K562 (cell line): ENCODE data around the gene RNF19B. TPM values are rescaled to one million over a fixed set of nuclear protein-coding genes. Genes with fewer than 3 reads are reported as not detected.

Experiments used
- ATAC-seq: fragments of 200-7000 bp; cut with Tn5 transposase; 3 replicates; pipeline ENCODE4 v1.9.1; 2020; ENCODE audit warnings: moderate library complexity
- BruUV-seq: library from RNA; stranded (reverse); fragments of 400-500 nt; replicated peaks from 2 replicates; lab custom pipeline; 2021; lab: Mats Ljungman, UMichigan
- CTCF ChIA-PET: fragments of 300-600 bp; formaldehyde crosslinking; extraction: SDS; loops from one replicate; lab custom pipeline; 2021; ENCODE audit warnings: low intra/inter-chr PET ratio; lab: Yijun Ruan, JAX
- POLR2A ChIA-PET: fragments of 300-600, 350-650 bp; sonication (Branson Sonifier 250); formaldehyde crosslinking; extraction: SDS; loops from one replicate; lab custom pipeline; 2021; ENCODE audit warnings: antibody characterized with exemption, inconsistent platforms; lab: Yijun Ruan, JAX
- DNase-seq, 4 experiments: peaks; one replicate each; pipeline versions ENCODE4 v3.0.0 to v3.0.0-alpha.2; 2011 to 2018; ENCODE audit warnings: low spot score in 3 of 4, mixed read lengths in 3 of 4; ENCODE audit errors: extremely low read depth in 1 of 4
- FAIRE-seq: peaks from 2 replicates; lab custom pipeline; 2011; peaks lifted over from hg19 to GRCh38; lab: Jason Lieb, UNC
- H2AFZ ChIP-seq: 2 replicates; pipeline ENCODE4 v1.6.0; 2011; ENCODE audit warnings: low read depth, low read length, control low read depth, inconsistent platforms
- H3K27ac ChIP-seq: fragments of 200-600 bp; 3 replicates; pipeline ENCODE4 v1.8.0; 2011; ENCODE audit warnings: low read depth, mild to moderate bottlenecking, control low read depth, inconsistent platforms, low read length, moderate library complexity, mixed read lengths; ENCODE audit errors: extremely low read depth
- H3K27me3 ChIP-seq, 2 experiments: fragments of 300-600 bp in 1 of 2; 2 replicates in 1 of 2; 3 replicates in 1 of 2; pipeline versions ENCODE4 v1.6.0 to v1.8.0; 2011; ENCODE audit warnings: inconsistent platforms in 2 of 2, low read length in 2 of 2, mild to moderate bottlenecking in 1 of 2, mixed read lengths in 1 of 2, moderate library complexity in 1 of 2; ENCODE audit not compliant: control insufficient read depth in 2 of 2, insufficient read depth in 2 of 2
- H3K36me3 ChIP-seq: fragments of 300-600 bp; 3 replicates; pipeline ENCODE4 v1.8.0; 2011; ENCODE audit warnings: mild to moderate bottlenecking, low read length, inconsistent platforms; ENCODE audit not compliant: control insufficient read depth, insufficient read depth
- H3K4me1 ChIP-seq, 2 experiments: fragments of 200-600 bp in 1 of 2; replicated peaks in 1 of 2; 2 replicates in 1 of 2; 3 replicates in 1 of 2; pipeline versions ENCODE4 v1.5.1 to v1.8.0; 2011; ENCODE audit warnings: inconsistent platforms in 2 of 2, low read length in 2 of 2, mild to moderate bottlenecking in 1 of 2, mixed read lengths in 1 of 2, moderate library complexity in 1 of 2; ENCODE audit not compliant: control insufficient read depth in 2 of 2, insufficient read depth in 2 of 2
- H3K4me2 ChIP-seq: 2 replicates; pipeline ENCODE4 v1.6.1; 2011; ENCODE audit warnings: low read length, control low read depth, inconsistent platforms, mixed read lengths; ENCODE audit not compliant: insufficient read depth
- H3K4me3 ChIP-seq: fragments of 200-600 bp; sonication (generic), shearing (Covaris generic); 2 replicates; pipeline ENCODE4 v1.5.1; 2016; ENCODE audit warnings: control low read depth, inconsistent platforms
- H3K79me2 ChIP-seq: fragments of 200-600 bp; 3 replicates; pipeline ENCODE4 v1.8.0; 2011; ENCODE audit warnings: low read length, inconsistent platforms; ENCODE audit not compliant: control insufficient read depth, insufficient read depth
- H3K9ac ChIP-seq, 2 experiments: 2 replicates each; pipeline versions ENCODE4 v1.6.0 to v1.6.1; 2011; ENCODE audit warnings: low read depth in 2 of 2, low read length in 2 of 2, control low read depth in 1 of 2, inconsistent platforms in 1 of 2, mild to moderate bottlenecking in 1 of 2, mixed read lengths in 1 of 2; ENCODE audit not compliant: insufficient read depth in 1 of 2
- H3K9me1 ChIP-seq: one replicate; pipeline ENCODE4 v1.6.0; 2011; ENCODE audit warnings: inconsistent platforms, mild to moderate bottlenecking, low read length, moderate library complexity; ENCODE audit not compliant: control insufficient read depth, insufficient read depth
- H3K9me3 ChIP-seq: replicated peaks from 2 replicates; pipeline ENCODE4 v1.5.1; 2011; ENCODE audit warnings: low read depth, low read length, inconsistent platforms; ENCODE audit not compliant: control insufficient read depth, insufficient read depth
- H4K20me1 ChIP-seq: replicated peaks from 2 replicates; pipeline ENCODE4 v1.6.1; 2011; ENCODE audit warnings: low read length, inconsistent platforms, mixed read lengths; ENCODE audit not compliant: control insufficient read depth, insufficient read depth
- BCOR ChIP-seq: fragments of 450-650 bp; IDR thresholded peaks from 2 replicates; pipeline ENCODE4 v1.6.1; 2016
- CHD4 ChIP-seq: fragments of 200-600 bp; sonication (generic); IDR thresholded peaks from 3 replicates; pipeline ENCODE4 v1.6.1; 2012; ENCODE audit warnings: low read depth, mild to moderate bottlenecking, mixed read lengths, low read length, inconsistent platforms; ENCODE audit not compliant: insufficient read depth, insufficient replicate concordance, poor library complexity, severe bottlenecking
- FOXP1 ChIP-seq: sonication (generic); formaldehyde crosslinking; IDR thresholded peaks from 2 replicates; pipeline ENCODE4 v1.8.0; 2022; ENCODE audit warnings: mild to moderate bottlenecking, missing genetic modification reagents
- HNRNPK ChIP-seq: fragments of 200-400 bp; formaldehyde crosslinking; IDR thresholded peaks from one replicate; pipeline ENCODE4 v1.6.1; 2018; ENCODE audit warnings: mild to moderate bottlenecking, low read depth, low read length; ENCODE audit not compliant: poor library complexity, severe bottlenecking
- NR2C2 ChIP-seq, 2 experiments: fragments of 200-800 bp in 1 of 2; sonication (Bioruptor generic) in 1 of 2; sonication (generic) in 1 of 2; formaldehyde crosslinking in 1 of 2; IDR thresholded peaks; 2 replicates each; pipeline versions ENCODE4 v1.6.1 to v1.8.0; 2016 to 2022; ENCODE audit warnings: mild to moderate bottlenecking in 1 of 2, missing compliant biosample characterization in 1 of 2, missing genetic modification characterization in 1 of 2, missing genetic modification reagents in 1 of 2
- WGBS: fragments of 100-300 bp; shearing (Covaris generic); methylation state at CpG from one replicate; pipeline ENCODE4 v1.1.6; 2016; ENCODE audit warnings: low coverage, mixed read lengths; ENCODE audit not compliant: insufficient coverage; ENCODE audit errors: missing lambda C conversion rate; 5-methylcytosine and 5-hydroxymethylcytosine counted together
- in situ Hi-C: fragments of 300-500 bp; cut with MboI; formaldehyde crosslinking; loops from 4 replicates; pipeline ENCODE4 v1.15.0; 2018; ENCODE audit warnings: inconsistent platforms, mixed read lengths
- intact Hi-C: fragments of 100-400 bp; cut with micrococcal nuclease; formaldehyde crosslinking; loops from 2 replicates; pipeline ENCODE4 v1.14.2; 2022
- polyA plus RNA-seq, 8 experiments: library from polyadenylated mRNA; depleted of rRNA in 4 of 8; stranded (reverse) in 5 of 8; unstranded in 3 of 8; fragments of >200 nt; fragmentation: Nextera tagmentation in 2 of 8; fragmentation: Illumina TruSeq in 1 of 8; extraction: Ambion mirVana in 2 of 8; extraction: Trizol in 1 of 8; gene quantifications; 2 replicates each; pipeline versions ENCODE4 v1.2.1 to v1.2.3, GENCODE V29; 2011 to 2014; ENCODE audit warnings: inconsistent platforms in 1 of 8, missing spikeins in 1 of 8
- total RNA-seq, 7 experiments: library from RNA; depleted of rRNA in 6 of 7; stranded (reverse); fragments of >200 nt in 6 of 7; fragmentation: Illumina TruSeq in 2 of 7; extraction: Trizol in 2 of 7; gene quantifications; 2 replicates each; pipeline versions ENCODE4 v1.2.1 to v1.2.3, GENCODE V29; 2011 to 2021; ENCODE audit warnings: low replicate concordance in 1 of 7
- TF ChIP-seq, protein P1 (sequence below): fragments of 450-650 bp; IDR thresholded peaks from 2 replicates; pipeline ENCODE4 v1.6.1; 2018; ENCODE audit warnings: mild to moderate bottlenecking, low read depth; ENCODE audit not compliant: partially characterized antibody

The RNF19B gene
- total and polyA plus RNA-seq, 9 of the 15 experiments (the other 6 are each of a cell fraction or from before 2014, with no cell fraction given), result 2.6 to 14.9 (median 10.1) TPM

DNA sequence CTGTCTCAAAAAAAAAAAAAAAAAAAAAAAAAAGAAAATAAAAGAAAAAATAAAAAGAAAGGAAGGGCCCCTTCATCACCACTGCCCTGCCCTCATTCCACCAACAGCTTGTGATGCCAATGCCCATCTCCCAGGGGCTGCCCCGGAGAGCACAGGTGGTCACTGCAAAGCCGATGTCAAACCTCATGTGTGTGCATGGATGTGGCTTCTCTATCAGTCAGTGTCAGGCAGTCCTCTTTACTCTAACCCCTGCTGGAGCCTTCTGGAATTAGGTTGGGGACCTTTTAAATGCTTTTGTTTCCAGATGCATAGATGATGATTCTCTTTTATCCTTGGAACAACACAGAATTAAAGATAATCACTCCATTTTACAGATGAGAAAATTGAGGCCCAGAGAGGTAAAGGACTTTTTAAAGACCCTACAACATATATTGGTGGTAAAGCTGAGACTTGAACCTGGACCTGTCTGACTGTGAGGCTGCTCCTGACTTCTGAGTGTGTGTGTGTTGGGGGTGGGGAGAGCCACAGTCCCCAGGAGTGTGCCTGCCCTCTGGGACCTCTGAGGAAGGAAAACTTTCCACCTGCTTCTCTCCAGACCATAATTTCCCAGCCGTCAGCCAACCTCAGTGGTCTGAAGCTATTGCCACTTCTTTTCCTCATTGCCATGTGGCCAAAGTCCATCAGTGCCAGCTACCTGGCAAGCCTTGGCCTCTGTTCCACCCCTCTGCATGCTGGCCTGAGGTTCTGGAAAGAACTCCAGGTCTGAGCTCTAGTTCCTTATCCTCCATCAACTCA is 60.4 kb downstream of the RNF19B start (continued):
- TF ChIP-seq FOXP1 (CRISPR knock-in tag), result no peak
- TF ChIP-seq, protein P1, sequence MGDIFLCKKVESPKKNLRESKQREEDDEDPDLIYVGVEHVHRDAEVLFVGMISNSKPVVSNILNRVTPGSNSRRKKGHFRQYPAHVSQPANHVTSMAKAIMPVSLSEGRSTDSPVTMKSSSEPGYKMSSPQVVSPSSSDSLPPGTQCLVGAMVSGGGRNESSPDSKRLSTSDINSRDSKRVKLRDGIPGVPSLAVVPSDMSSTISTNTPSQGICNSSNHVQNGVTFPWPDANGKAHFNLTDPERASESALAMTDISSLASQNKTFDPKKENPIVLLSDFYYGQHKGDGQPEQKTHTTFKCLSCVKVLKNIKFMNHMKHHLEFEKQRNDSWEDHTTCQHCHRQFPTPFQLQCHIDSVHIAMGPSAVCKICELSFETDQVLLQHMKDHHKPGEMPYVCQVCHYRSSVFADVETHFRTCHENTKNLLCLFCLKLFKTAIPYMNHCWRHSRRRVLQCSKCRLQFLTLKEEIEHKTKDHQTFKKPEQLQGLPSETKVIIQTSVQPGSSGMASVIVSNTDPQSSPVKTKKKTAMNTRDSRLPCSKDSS, result no peak
- peak; percentile 41 for TF ChIP-seq CHD4
- TF ChIP-seq BCOR, result peak; percentile 44; the same call in 1 of the 2 replicates

DNA sequence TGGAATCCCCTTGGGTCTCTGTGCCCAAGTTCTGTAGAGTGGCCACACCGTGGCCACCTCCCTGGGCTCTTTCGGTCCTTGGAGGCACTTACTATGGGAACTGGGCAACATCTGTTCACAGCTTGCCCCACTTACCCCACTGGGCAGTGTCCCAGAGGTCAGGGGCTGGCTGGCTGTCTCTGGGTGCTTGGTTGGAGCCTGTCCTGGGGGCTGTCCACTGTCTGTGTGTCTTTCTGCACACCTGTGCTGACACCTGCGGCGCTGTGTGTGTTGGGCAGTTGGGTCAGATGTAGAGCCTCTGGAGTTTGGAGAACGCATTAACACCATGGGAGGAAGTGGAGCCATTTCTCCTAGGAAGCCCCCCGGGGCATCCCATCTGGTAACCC is 62.1 kb downstream of the RNF19B start:
- Histone ChIP-seq H3K9me3 (no peaks in the 10 kb centered on the region), H3K4me3 (no peak overlapping the region), H3K27me3 (peaks cover 9 to 48% of the 10 kb centered on the region in 2 experiments), H4K20me1 (peaks cover 5% of the 10 kb centered on the region; the same call in 1 of the 2 replicates), H3K79me2 (no peaks in the 10 kb centered on the region), H3K9ac (no peak overlapping the region), H3K27ac (no peak overlapping the region), H3K9me1 (no peaks in the 10 kb centered on the region), H3K4me2 (no peak overlapping the region), H3K36me3 (no peaks in the 10 kb centered on the region), H2AFZ (no peak overlapping the region), H3K4me1 (peaks cover 6 to 15% of the 10 kb centered on the region in 2 experiments)
- ChIA-PET POLR2A (interaction anchor here (0.8 kb wide), 1 partner anchor 185 kb away, joined by 3 read pairs; no protein-coding TSS in a partner anchor), CTCF (no interaction called here)
- in situ Hi-C loops (no loop called here), intact Hi-C loops (no loop called here)
- WGBS, result 13% methylated on average over 6 of the region's 6 CpGs
- DNase-seq (no peak), ATAC-seq (no peak), FAIRE-seq (no peak)
- BruUV-seq, result no TSS peak
- TF ChIP-seq NR2C2 (CRISPR knock-in tag; IDR thresholded peaks at IDR 0.05) (0 out of 2 replicates have a peak, but pooled peaks have one; percentile 2), NR2C2 (tag; IDR thresholded peaks at IDR 0.05) (no peak), HNRNPK (no peak)
